HCT116 (cell line): ENCODE data around the gene IGSF23.

Source experiments
- CEBPB ChIP-seq: IDR thresholded peaks from 2 replicates; pipeline ENCODE4 v1.6.1; 2012; ENCODE audit warnings: low read depth
- TF ChIP-seq, protein P1 (sequence below), 3 experiments: fragments of 200-600 bp in 1 of 3; sonication (generic) in 1 of 3; IDR thresholded peaks in 2 of 3; conservative IDR thresholded peaks in 1 of 3; 2 replicates each; pipeline ENCODE4 v1.5.1; 2012 to 2017; ENCODE audit warnings: low read depth in 2 of 3, low read length in 2 of 3, antibody characterized with exemption in 1 of 3, borderline replicate concordance in 1 of 3, control low read depth in 1 of 3, mild to moderate bottlenecking in 1 of 3, mixed read lengths in 1 of 3, mixed run types in 1 of 3, moderate library complexity in 1 of 3; ENCODE audit not compliant: insufficient read depth in 1 of 3
- TF ChIP-seq, protein P2 (sequence below): IDR thresholded peaks from 2 replicates; pipeline ENCODE4 v1.6.1; 2012

DNA sequence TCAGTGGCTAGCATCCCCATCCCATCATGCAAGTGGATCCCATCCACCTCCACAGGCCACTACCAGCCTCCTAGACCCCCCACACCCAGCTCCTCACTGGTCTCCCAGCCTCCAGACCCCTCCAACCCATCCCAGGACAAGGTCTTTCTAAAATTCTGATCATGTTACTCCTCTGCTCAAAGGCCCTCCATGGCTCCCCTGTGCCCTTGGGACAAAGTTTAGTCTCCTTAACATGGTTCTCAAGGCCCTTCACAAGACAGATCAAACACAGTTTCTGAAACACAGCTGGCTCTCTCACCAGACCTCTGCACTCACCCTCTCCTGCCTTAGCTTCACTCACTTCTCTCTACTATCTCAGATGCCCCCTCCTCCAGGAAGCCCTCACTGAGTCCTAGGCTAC, 67.2 kb downstream of the IGSF23 start:
- TF ChIP-seq, protein P1, sequence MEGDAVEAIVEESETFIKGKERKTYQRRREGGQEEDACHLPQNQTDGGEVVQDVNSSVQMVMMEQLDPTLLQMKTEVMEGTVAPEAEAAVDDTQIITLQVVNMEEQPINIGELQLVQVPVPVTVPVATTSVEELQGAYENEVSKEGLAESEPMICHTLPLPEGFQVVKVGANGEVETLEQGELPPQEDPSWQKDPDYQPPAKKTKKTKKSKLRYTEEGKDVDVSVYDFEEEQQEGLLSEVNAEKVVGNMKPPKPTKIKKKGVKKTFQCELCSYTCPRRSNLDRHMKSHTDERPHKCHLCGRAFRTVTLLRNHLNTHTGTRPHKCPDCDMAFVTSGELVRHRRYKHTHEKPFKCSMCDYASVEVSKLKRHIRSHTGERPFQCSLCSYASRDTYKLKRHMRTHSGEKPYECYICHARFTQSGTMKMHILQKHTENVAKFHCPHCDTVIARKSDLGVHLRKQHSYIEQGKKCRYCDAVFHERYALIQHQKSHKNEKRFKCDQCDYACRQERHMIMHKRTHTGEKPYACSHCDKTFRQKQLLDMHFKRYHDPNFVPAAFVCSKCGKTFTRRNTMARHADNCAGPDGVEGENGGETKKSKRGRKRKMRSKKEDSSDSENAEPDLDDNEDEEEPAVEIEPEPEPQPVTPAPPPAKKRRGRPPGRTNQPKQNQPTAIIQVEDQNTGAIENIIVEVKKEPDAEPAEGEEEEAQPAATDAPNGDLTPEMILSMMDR (IDR thresholded peaks at IDR 0.05 in 2 of 3, conservative IDR thresholded peaks at IDR 0.05 in 1 of 3; ENCODE audit: borderline replicate concordance in 1 of 3, insufficient read depth in 1 of 3, low read depth in 2 of 3, low read length in 2 of 3): no peak
- TF ChIP-seq, protein P2, sequence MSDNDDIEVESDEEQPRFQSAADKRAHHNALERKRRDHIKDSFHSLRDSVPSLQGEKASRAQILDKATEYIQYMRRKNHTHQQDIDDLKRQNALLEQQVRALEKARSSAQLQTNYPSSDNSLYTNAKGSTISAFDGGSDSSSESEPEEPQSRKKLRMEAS: no peak
- no peak for TF ChIP-seq CEBPB
